Right kidney (tissue), 1 donor: ENCODE measurements around the gene PIK3CA.
"Not testable (repeated sequence)": the region's sequence is repeated elsewhere in the genome, so short reads cannot be mapped to it uniquely, and the experiment has no call there.

Experiments used
- DNase-seq: peaks from one replicate; pipeline ENCODE4 v3.0.0-alpha.2; 2016

The PIK3CA gene

DNA sequence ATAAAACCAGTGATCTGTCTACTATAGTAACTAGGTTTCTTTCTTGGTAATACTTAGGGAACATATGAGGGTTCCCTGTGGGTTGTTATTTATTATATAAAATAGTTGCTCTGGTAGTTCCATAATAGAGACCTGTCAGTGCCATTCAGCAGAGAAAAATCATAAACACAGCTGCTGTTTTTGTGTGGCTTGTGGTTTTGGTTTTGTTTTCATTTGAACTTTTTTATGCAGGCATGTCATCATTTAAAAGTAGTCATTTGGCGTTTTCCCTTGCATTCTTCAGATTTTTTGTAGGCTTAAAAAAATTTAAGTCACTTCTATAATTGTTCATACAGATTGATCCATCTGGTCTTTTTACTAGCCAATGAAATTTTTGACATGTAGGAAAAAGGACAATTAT is 47.9 kb downstream of the PIK3CA start:
- no peak for DNase-seq

DNA sequence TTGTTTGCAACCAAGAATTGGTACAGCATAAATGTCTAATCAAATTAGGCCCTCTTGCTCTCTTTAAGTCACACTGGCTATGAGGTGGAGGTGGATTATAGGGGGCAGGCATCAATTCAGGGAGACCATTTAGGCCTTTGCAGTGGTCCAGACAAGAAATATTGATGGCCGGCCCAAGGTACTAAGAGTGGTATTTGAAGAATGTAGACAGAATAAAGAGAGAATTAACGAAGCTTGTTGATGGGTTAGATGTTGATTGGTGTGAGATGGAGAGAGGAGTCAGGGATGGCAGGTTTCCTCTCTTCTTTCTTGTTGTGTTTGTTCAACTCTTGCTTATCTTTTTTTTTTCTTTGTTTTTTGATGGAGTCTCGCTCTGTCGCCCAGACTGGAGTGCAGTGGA is 48.5 kb downstream of the PIK3CA start:
- no peak for DNase-seq

DNA sequence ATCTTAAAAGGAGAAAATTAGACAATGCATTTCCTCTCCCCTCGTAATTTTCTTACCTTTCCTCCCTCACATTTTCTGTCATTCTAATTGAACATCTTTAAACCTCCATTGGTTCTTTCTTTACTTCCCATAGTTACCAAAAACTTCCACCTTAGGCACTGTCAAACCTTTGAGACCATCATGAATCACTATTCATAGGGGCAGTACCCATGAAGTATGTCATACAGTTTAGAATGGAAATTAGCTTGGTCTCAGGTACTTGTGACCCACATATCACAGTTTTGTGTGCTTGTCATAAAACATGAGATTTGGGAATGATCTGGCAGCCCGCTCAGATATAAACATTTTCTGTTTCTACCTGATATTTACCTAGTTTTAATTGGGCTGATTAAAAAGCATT is 52.6 kb downstream of the PIK3CA start:
- DNase-seq, result no peak

DNA sequence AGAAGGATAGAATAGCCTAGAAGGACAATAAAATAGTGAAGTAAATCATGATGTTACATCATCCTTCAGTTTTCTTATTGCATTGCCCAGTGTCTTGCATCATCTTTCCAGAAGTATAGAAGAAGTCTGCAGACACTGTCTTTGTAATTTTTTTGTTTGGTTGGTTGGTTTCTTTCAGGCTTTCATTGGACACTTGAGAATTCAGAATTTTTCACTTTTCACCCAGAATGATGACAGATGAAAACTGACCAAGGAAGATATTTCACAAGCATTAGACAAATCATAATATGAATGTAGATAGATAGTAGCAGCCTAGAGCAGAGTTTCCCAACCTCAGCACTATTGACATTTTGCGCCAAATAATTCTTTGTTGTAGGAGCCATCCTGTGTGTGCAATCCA is 67.4 kb downstream of the PIK3CA start:
- DNase-seq, result not testable (repeated sequence)

DNA sequence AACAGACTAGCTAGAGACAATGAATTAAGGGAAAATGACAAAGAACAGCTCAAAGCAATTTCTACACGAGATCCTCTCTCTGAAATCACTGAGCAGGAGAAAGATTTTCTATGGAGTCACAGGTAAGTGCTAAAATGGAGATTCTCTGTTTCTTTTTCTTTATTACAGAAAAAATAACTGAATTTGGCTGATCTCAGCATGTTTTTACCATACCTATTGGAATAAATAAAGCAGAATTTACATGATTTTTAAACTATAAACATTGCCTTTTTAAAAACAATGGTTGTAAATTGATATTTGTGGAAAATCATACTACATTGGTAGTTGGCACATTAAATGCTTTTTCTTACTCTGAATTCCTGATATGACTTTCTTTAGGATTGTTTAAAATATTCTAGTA is 70.1 kb downstream of the PIK3CA start:
- not testable (repeated sequence) for DNase-seq

DNA sequence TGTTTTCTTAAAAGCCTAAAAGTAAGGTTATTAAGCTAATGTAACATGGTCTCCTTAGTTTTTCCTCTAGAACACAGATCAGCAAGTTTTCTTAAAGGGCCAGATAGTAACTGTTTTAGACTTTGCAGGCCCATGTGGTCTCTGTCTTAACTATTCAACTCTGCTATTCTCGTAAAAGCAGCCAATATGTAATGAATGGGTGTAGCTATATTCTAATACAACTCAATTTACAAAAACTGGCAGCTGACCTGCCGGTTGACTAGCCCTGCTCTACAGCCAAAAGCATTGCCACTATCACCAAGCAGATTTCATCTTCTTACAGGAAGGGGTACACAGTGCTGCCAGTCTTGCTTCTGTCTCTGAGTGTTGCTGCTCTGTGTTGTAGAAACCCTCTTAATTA is 75.4 kb downstream of the PIK3CA start:
- no peak for DNase-seq

DNA sequence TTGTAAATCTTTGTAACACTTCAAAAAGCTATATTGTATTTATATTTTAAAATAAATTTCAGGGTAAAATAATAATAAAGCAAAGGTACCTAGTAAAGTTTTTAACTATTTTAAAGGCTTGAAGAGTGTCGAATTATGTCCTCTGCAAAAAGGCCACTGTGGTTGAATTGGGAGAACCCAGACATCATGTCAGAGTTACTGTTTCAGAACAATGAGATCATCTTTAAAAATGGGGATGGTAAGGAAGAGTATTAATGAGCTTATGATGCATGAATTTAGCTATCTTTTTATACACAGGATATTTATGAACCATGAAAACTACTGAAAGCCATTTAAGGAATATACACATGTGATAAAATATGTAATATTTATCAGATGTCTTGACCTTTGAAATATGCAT is 76.4 kb downstream of the PIK3CA start:
- no peak for DNase-seq

DNA sequence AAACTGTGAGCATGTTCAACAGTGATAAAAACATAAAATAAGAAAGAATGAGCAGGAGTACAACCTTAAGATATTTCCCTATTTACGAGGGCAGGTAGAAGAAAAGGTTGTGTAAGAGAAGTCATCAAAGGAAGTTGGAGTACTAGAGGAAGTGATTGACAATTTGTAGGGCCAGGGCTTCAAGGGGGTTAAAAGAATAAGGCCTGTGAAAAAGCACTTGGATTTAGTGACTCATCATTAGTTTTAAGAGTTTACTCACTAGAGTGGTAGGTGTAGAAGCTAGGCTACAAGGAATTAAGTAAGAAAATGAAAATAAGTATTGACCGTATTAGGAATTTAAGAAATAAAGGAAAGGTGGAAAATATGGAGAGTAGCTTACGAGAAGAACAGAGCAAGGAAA is 79.2 kb downstream of the PIK3CA start:
- DNase-seq, result no peak

DNA sequence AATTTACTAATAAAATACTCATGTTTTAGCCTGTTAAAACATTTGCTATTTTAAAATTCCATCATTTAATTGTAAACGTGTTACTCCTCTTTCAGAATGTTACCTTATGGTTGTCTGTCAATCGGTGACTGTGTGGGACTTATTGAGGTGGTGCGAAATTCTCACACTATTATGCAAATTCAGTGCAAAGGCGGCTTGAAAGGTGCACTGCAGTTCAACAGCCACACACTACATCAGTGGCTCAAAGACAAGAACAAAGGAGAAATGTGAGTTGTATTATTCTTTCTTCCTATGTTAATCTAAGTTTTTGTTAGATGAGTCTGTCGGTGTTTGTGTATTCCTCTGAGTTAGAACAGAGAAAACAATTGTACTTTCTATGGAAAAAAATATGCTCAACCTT is 81.0 kb downstream of the PIK3CA start:
- no peak for DNase-seq

DNA sequence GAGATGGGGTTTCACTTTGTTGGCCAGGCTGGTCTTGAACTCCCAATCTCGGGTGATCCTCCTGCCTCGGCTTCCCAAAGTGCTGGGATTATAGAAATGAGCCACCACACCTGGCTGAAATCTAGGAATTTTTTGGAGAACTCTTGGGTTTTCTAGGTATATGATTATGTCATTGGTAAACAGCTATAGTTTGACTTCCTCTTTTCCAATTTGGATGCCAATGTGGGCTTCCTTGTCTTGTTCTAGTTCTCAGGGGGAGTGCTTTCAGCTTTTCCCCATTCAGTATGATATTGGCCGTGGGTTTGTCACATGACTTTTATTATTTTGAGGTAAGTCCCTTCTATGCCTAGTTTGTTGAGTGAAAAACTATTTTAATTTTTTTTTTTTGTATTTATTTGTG is 84.9 kb downstream of the PIK3CA start:
- DNase-seq, result no peak

DNA sequence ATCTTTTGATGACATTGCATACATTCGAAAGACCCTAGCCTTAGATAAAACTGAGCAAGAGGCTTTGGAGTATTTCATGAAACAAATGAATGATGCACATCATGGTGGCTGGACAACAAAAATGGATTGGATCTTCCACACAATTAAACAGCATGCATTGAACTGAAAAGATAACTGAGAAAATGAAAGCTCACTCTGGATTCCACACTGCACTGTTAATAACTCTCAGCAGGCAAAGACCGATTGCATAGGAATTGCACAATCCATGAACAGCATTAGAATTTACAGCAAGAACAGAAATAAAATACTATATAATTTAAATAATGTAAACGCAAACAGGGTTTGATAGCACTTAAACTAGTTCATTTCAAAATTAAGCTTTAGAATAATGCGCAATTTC is 86.0 kb downstream of the PIK3CA start:
- DNase-seq, result no peak

DNA sequence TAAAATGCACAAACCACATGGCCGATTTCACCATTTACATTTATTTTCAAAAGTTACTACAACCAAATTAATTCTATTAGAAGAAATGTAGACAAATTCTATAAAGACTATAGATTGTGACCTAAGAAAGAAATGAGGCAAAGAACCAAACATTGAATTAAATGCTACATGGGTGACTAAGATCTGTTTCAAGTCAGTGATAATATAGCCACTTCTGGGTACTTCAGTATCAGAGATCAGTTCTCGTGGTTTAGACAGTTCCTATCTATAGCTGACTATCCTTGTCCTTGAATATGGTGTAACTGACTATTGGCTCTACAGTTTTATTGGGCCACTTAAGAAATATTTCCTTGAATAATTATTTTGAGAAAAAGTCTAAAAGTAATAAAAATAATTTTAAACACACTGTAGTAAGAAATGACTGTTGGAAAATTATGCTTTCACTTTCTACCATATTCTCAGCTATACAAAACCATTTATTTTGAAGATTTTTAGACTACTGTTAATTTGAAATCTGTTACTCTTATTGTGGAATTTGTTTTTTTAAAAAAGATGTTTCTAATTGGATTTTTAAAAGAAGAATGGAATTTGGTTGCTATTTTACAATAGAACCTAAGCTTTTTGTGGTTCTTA is 88.6 kb downstream of the PIK3CA start:
- DNase-seq, result no peak

DNA sequence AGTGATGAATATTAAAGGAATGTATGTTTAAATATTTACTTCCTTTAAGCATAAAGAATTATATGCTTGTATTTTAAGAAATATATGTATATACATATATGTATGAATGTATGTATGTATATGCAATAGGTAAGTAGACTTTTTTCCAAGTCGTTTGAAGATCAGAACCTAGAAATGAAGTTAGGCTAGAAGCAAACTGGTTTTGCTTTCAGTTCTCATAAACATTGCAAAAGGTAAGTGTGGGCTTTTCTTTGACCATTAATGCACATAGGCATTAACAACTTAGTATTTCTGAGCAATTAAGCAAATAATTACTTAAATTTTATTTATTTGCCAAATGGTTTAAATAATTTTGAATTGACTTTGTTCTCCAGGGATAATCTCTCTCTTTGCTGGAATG is 92.1 kb downstream of the PIK3CA start:
- DNase-seq, result not testable (repeated sequence)

DNA sequence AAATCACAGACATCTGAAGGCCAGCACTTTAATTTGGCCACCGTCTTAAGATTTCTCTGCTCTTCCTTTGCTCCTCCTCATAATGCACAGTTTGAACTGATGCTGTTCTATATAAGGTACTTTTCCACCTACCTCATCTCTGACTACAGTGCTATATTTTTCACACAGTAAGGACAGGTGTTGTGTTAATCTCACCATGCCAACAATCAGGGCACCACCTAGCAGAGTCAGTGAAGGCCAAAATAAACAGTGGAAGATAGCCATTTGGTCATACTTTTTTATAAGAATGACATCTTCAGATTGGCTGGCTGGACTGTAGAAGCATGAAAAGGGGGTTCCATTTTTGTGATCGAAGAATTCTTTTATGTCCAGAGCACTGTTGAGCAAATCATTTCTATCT is 94.7 kb downstream of the PIK3CA start:
- not testable (repeated sequence) for DNase-seq

DNA sequence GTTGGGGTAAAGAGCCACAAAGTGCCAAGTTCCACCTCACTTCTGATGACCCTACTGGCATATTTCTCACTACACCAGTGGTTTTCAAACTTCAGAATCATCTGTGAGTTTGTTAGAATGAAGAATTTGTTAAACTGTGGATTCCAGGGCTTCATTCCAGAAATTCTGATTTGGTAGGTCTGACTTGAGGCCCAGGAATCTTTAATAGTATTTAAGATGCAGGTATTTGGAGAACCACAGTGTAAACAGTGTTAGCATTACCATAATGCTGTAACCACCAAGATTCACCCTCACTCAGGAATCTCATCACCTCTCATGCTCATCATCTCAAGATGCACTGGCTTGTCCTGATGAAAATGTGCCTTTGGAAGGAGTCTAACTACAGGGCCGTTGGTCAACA is 96.7 kb downstream of the PIK3CA start:
- DNase-seq, result no peak

DNA sequence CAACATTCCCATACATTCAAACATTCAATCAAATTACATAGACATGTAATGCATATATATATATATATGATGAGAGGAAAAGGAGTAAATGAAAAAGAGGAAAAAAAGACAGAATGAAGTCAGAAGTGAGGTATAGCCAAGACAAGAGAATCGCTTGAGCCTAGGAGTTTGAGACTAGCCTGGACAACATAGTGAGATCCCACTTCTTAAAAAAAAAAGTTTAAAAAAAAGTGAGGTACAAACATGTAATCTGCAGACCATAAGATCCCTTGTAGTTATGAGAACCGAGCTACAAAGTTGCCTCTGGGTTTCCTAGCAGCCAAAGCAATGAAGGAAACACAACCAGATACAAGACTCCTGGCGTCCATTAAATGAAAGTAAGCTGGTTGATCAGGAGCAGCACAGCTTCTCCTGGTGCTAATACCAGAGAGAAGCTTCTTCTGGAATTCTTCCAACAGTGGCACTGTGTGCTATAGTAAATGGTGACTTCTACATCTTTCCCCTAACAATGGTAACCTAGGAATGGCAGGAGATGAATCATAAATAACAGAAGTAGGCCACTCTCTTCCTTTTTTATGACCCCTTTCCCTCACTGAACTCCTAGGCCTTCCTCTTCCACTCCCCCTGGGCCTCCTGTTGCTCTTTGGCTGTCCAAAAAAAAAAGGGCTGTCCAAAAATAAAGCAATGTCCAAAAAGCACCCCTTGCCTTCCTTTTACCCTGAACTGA is 99.3 kb downstream of the PIK3CA start:
- DNase-seq, result no peak

DNA sequence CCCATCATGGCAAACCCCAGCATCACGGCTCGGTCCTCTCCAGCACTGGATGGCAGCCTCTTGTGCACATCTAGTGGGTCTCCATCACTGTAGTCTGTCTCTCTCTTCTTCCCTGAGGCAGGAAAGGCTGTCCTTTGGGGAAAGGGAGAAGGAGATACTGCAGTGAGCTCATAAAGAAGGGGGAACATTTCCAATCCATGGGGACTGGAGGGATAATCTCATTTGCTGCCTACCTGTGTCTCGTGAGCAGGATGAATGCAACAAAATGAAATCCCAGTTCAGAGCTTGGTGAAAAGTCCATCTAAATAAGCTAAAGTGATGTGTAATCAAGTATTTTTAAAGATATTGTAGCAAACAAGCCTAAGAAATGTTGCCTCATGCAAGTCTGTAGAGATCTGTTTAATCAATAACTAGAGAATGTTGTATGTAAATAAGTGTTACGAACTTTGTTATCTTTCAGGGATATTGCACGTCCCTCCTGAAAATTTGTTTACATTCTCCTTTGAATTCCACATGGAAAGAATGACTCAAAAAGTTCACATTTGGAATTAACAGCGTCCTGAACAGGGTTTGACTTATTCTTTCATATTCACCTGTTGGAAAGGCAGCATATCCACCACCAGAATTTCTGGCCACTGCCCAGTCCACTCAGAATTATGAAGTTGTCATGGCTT is 102.8 kb downstream of the PIK3CA start, which contains the start of gene KCNMB3:
TSS of gene KCNMB3 (minus strand) at position 312 of the 674 bp plus-strand sequence. CDS start at position 188, 124 bp downstream.
- DNase-seq, result no peak

DNA sequence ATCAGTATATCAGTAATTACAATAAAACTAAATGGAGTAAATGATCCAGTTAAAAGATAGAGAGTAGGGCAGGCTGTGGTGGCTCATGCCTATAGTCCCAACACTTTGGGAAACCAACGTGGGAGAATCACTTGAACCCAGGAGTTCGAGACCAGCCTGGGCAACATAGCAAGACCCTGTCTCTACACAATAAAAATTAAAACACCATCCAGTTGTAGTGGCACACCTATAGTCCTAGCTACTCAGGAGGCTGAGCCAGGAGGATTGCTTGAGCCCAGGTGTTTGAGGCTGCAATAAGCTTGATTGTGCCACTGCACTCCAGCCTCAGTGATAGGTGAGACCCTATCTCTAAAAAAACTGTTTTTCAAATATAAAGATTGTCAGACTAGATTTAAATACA is 108.7 kb downstream of the PIK3CA start:
- DNase-seq, result no peak

DNA sequence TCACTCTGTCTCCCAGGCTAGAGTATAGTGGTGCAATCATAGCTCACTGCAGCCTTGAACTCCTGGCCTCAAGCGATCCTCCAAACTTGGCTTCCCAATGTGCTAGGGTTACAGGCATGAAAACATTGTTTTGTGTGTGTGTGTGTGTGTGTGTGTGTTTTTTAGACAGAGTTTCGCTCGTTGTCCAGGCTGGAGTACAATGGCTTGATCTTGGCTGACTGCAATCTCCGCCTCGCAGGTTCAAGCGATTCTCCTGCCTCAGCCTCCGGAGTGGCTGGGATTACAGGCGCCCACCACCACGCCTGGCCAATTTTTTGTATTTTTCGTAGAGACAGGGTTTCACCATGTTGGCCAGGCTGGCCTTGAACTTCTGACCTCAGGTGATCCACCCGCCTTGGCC is 109.6 kb downstream of the PIK3CA start:
- not testable (repeated sequence) for DNase-seq

DNA sequence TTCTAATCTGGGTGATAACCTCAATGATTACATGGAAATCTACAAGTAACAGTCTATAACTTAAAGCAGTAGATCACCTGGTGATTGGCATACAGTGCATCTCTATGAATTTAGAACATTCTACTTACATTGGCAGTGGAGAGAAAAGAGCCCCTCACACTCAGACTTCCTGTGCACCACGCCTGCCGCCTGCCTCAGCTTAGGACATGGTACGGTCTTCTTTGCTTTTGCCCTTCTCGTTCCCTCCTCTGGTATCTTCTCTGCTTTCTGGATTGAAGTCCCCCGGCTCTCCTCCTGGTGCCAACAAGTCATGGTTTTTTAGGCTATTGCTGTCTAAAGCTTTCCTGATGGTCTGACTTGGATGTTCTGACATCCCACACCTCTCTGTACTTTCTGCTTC is 110.7 kb downstream of the PIK3CA start:
- DNase-seq, result no peak

DNA sequence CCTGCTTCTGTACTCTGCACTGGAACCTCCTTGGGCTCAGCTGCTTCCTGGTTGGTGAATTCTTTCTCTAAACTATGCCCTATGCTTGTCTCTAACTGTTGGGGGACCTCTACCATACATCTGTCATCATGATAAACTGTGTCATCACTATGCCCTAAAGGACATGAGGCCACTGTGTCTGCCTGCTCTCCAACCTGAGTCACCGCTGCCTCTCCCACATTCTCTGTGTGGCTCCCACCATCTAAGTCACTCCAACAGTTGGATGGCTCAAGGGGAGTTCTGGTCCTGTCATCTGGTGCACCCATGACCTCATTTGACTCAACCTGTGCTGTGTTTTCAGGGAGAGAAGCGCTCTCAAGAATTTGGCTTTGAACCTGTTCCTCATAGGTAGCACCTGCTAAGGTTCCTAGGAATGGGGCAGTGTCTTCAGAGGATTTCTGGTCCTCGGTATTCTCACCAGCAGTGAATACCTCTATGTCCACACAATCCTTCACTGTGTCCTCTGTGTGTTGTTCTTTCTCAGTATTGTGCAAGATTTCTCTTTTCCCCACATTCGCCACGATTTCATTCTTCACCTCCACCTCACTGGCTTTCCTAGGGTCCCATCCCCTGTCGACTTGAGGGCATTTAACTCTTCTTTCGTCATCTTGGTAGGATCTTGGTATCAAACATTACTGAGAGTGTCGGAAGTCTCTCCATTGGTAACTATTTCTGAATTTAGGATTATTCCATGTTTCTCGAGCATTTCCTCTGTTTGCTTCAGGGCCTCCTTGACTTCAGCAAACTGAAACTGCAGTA is 112.0 kb downstream of the PIK3CA start:
- DNase-seq, result not testable (repeated sequence)

DNA sequence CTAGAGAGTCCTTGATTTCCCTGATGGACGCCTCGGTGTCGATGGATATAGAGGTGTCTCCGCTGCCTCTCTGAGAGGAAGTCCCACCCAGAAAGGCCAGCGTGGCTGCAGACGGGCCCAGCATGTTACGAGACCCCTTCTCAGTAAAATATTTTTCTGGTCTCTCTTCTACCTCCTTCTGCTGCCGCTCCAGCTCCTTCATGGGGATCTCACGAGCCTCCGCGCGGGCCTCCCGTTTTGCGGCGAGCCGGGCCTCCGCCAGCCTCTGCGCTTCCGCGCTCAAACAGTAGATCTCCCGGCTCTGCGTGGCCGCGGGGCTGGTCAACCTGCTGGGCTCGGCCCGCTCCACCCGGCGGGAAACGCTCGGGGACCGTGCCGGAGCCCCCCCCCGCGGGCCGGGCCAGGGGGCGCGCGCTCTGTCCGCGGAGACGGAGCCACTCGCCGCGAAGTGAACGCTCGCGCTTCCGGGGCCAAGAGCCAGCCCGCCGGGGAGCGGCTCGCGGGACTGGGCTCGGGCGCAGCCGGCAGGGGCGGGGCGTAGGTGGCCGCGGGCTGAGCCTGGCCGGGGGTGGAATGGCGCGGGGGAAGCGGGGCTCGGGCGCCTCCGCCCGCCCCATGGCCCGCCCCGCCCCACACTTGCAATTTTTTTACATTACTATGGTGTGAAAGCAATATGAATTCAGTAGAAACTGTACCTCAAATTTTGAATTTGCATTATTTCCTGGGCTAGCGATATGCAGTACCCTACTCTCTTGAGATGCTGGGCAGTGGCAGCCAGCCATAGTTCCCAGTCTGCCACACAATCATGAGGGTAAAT is 113.0 kb downstream of the PIK3CA start:
- DNase-seq, result peak; percentile 89
